ENCODE measurements around the gene DDX17.

The DDX17 gene

GRCh38 chr22:38504731-38505540 is 1.2 kb downstream of the DDX17 start:
- Mint-ChIP-seq H3K36me3 (peaks cover 21% of the 10 kb centered on the region), H3K4me1 (ENCODE audit: low read depth) (peaks cover 50% of the 10 kb centered on the region), H3K27me3 (no peaks in the 10 kb centered on the region), H3K4me3 (peak overlapping the region; percentile 97), H3K9me3 (ENCODE audit: low read depth) (no peaks in the 10 kb centered on the region), H3K27ac (peak overlapping the region; percentile 98)

- H3K9me3 Mint-ChIP-seq (ENCODE audit: low read depth) = no peaks in the 10 kb centered on the region
- H3K36me3 Mint-ChIP-seq = peaks cover 21% of the 10 kb centered on the region
- H3K4me1 Mint-ChIP-seq (ENCODE audit: low read depth) = peaks cover 59% of the 10 kb centered on the region
- no peaks in the 10 kb centered on the region for H3K27me3 Mint-ChIP-seq
- H3K27ac Mint-ChIP-seq = peak overlapping the region; percentile 98
- H3K4me3 Mint-ChIP-seq = peak overlapping the region; percentile 97
These were observed 3.1 kb downstream of the DDX17 start for GRCh38 chr22:38503021-38503420.

- Mint-ChIP-seq H3K27me3 (no peaks in the 10 kb centered on the region), H3K4me3 (peak overlapping the region; percentile 97), H3K36me3 (peaks cover 21% of the 10 kb centered on the region), H3K9me3 (ENCODE audit: low read depth) (no peaks in the 10 kb centered on the region), H3K27ac (peak overlapping the region; percentile 98), H3K4me1 (ENCODE audit: low read depth) (peaks cover 63% of the 10 kb centered on the region)
These were observed 4.1 kb downstream of the DDX17 start for GRCh38 chr22:38501797-38502672.

GRCh38 chr22:38497869-38498268 is 8.2 kb downstream of the DDX17 start:
- Mint-ChIP-seq H3K4me1 (ENCODE audit: low read depth) (peaks cover 69% of the 10 kb centered on the region), H3K4me3 (peak overlapping the region; percentile 46), H3K27me3 (no peaks in the 10 kb centered on the region), H3K36me3 (peaks cover 14% of the 10 kb centered on the region), H3K9me3 (ENCODE audit: low read depth) (no peaks in the 10 kb centered on the region), H3K27ac (peak overlapping the region; percentile 61)

- peak overlapping the region; percentile 68 for H3K27ac Mint-ChIP-seq
- H3K4me3 Mint-ChIP-seq = no peak overlapping the region
- no peaks in the 10 kb centered on the region for H3K27me3 Mint-ChIP-seq
- peaks cover 64% of the 10 kb centered on the region for H3K4me1 Mint-ChIP-seq (ENCODE audit: low read depth)
- peaks cover 11% of the 10 kb centered on the region for H3K36me3 Mint-ChIP-seq
- no peaks in the 10 kb centered on the region for H3K9me3 Mint-ChIP-seq (ENCODE audit: low read depth)
These were observed 11.2 kb downstream of the DDX17 start for GRCh38 chr22:38494939-38495338.

GRCh38 chr22:38494498-38494897 is 11.6 kb downstream of the DDX17 start:
- Mint-ChIP-seq H3K4me3 (no peak overlapping the region), H3K36me3 (peaks cover 14% of the 10 kb centered on the region), H3K4me1 (ENCODE audit: low read depth) (peaks cover 67% of the 10 kb centered on the region), H3K9me3 (ENCODE audit: low read depth) (no peaks in the 10 kb centered on the region), H3K27me3 (no peaks in the 10 kb centered on the region), H3K27ac (peak overlapping the region; percentile 68)

- peaks cover 63% of the 10 kb centered on the region for H3K4me1 Mint-ChIP-seq (ENCODE audit: low read depth)
- H3K27ac Mint-ChIP-seq = peak overlapping the region; percentile 76
- peaks cover 18% of the 10 kb centered on the region for H3K36me3 Mint-ChIP-seq
- no peaks in the 10 kb centered on the region for H3K27me3 Mint-ChIP-seq
- no peak overlapping the region for H3K4me3 Mint-ChIP-seq
- no peaks in the 10 kb centered on the region for H3K9me3 Mint-ChIP-seq (ENCODE audit: low read depth)
These were observed 14.3 kb downstream of the DDX17 start for GRCh38 chr22:38491707-38492348.

GRCh38 chr22:38490915-38491314 is 15.2 kb downstream of the DDX17 start:
- peak overlapping the region; percentile 93 for H3K27ac Mint-ChIP-seq
- no peaks in the 10 kb centered on the region for H3K9me3 Mint-ChIP-seq (ENCODE audit: low read depth)
- H3K4me1 Mint-ChIP-seq (ENCODE audit: low read depth) = peaks cover 66% of the 10 kb centered on the region
- no peaks in the 10 kb centered on the region for H3K27me3 Mint-ChIP-seq
- no peak overlapping the region for H3K4me3 Mint-ChIP-seq
- peaks cover 18% of the 10 kb centered on the region for H3K36me3 Mint-ChIP-seq

- Mint-ChIP-seq H3K36me3 (peaks cover 18% of the 10 kb centered on the region), H3K27ac (peak overlapping the region; percentile 93), H3K27me3 (no peaks in the 10 kb centered on the region), H3K9me3 (ENCODE audit: low read depth) (no peaks in the 10 kb centered on the region), H3K4me1 (ENCODE audit: low read depth) (peaks cover 65% of the 10 kb centered on the region), H3K4me3 (no peak overlapping the region)
These were observed 15.6 kb downstream of the DDX17 start for GRCh38 chr22:38490475-38490874.

- Mint-ChIP-seq H3K9me3 (ENCODE audit: low read depth) (no peaks in the 10 kb centered on the region), H3K27me3 (no peaks in the 10 kb centered on the region), H3K27ac (peak overlapping the region; percentile 93), H3K36me3 (peaks cover 15% of the 10 kb centered on the region), H3K4me1 (ENCODE audit: low read depth) (peaks cover 64% of the 10 kb centered on the region), H3K4me3 (no peak overlapping the region)
These were observed 16.5 kb downstream of the DDX17 start for GRCh38 chr22:38489561-38490145.

- Mint-ChIP-seq H3K36me3 (peaks cover 14% of the 10 kb centered on the region), H3K27me3 (no peaks in the 10 kb centered on the region), H3K27ac (no peak overlapping the region), H3K4me3 (no peak overlapping the region), H3K4me1 (ENCODE audit: low read depth) (peaks cover 63% of the 10 kb centered on the region), H3K9me3 (ENCODE audit: low read depth) (no peaks in the 10 kb centered on the region)
These were observed 17.0 kb downstream of the DDX17 start for GRCh38 chr22:38489142-38489541.

- H3K27me3 Mint-ChIP-seq = no peaks in the 10 kb centered on the region
- H3K27ac Mint-ChIP-seq = peak overlapping the region; percentile 72
- H3K9me3 Mint-ChIP-seq (ENCODE audit: low read depth) = no peaks in the 10 kb centered on the region
- H3K4me3 Mint-ChIP-seq = no peak overlapping the region
- peaks cover 64% of the 10 kb centered on the region for H3K4me1 Mint-ChIP-seq (ENCODE audit: low read depth)
- H3K36me3 Mint-ChIP-seq = peaks cover 16% of the 10 kb centered on the region
These were observed 18.2 kb downstream of the DDX17 start for GRCh38 chr22:38487946-38488345.

GRCh38 chr22:38485783-38486182 is 20.3 kb downstream of the DDX17 start:
- H3K4me3 Mint-ChIP-seq = no peak overlapping the region
- H3K27ac Mint-ChIP-seq = peak overlapping the region; percentile 68
- no peaks in the 10 kb centered on the region for H3K9me3 Mint-ChIP-seq (ENCODE audit: low read depth)
- no peaks in the 10 kb centered on the region for H3K27me3 Mint-ChIP-seq
- H3K36me3 Mint-ChIP-seq = peaks cover 22% of the 10 kb centered on the region
- H3K4me1 Mint-ChIP-seq (ENCODE audit: low read depth) = peaks cover 59% of the 10 kb centered on the region

GRCh38 chr22:38484244-38484643 is 21.9 kb downstream of the DDX17 start:
- Mint-ChIP-seq H3K27ac (peak overlapping the region; percentile 83), H3K27me3 (no peaks in the 10 kb centered on the region), H3K4me3 (no peak overlapping the region), H3K4me1 (ENCODE audit: low read depth) (peaks cover 47% of the 10 kb centered on the region), H3K9me3 (ENCODE audit: low read depth) (no peaks in the 10 kb centered on the region), H3K36me3 (peaks cover 16% of the 10 kb centered on the region)

Measured in activated naive CD8-positive, alpha-beta T cell (primary cell).